ENCODE results near the gene COG1. TPM values are rescaled to one million over a fixed set of nuclear protein-coding genes. Genes with fewer than 3 reads are reported as not detected.

Gene COG1
- total RNA-seq, 1 experiment from 2014 or later, result 25.3 TPM

GRCh38 chr17:73197161-73197560, 4.3 kb downstream of the COG1 start:
- no peak for DNase-seq (ENCODE audit: low read depth)

GRCh38 chr17:73198201-73198929, 5.5 kb downstream of the COG1 start:
- no peak for DNase-seq (ENCODE audit: low read depth)

- no peak for DNase-seq (ENCODE audit: low read depth)
These were observed 6.0 kb downstream of the COG1 start for GRCh38 chr17:73198930-73199260.

- no peak for DNase-seq (ENCODE audit: low read depth)
These were observed 7.0 kb downstream of the COG1 start for GRCh38 chr17:73199751-73200317.

GRCh38 chr17:73200476-73200875, 7.6 kb downstream of the COG1 start:
- no peak for DNase-seq (ENCODE audit: low read depth)

GRCh38 chr17:73201215-73202069, 8.6 kb downstream of the COG1 start:
- peak; percentile 26 for DNase-seq (ENCODE audit: low read depth)

GRCh38 chr17:73203135-73203787, 10.4 kb downstream of the COG1 start:
- DNase-seq (ENCODE audit: low read depth), result no peak

GRCh38 chr17:73203788-73204479, 11.1 kb downstream of the COG1 start:
- no peak for DNase-seq (ENCODE audit: low read depth)

- DNase-seq (ENCODE audit: low read depth), result no peak
These were observed 12.7 kb downstream of the COG1 start for GRCh38 chr17:73205459-73205961.

GRCh38 chr17:73208139-73208827, 15.4 kb downstream of the COG1 start:
- DNase-seq (ENCODE audit: low read depth), result no peak

- DNase-seq (ENCODE audit: low read depth), result no peak
These were observed 16.6 kb downstream of the COG1 start for GRCh38 chr17:73209436-73209835.

- peak; percentile 18 for DNase-seq (ENCODE audit: low read depth)
These were observed 17.3 kb downstream of the COG1 start for GRCh38 chr17:73210002-73210678.

- no peak for DNase-seq (ENCODE audit: low read depth)
These were observed 18.9 kb downstream of the COG1 start for GRCh38 chr17:73211745-73212144.

- DNase-seq (ENCODE audit: low read depth), result no peak
These were observed 21.2 kb downstream of the COG1 start for GRCh38 chr17:73214008-73214407.

- no peak for DNase-seq (ENCODE audit: low read depth)
These were observed 22.0 kb downstream of the COG1 start for GRCh38 chr17:73214851-73215250.

GRCh38 chr17:73215447-73215846, 22.6 kb downstream of the COG1 start:
- no peak for DNase-seq (ENCODE audit: low read depth)

- DNase-seq (ENCODE audit: low read depth), result no peak
These were observed 30.9 kb downstream of the COG1 start for GRCh38 chr17:73223626-73224230.

- no peak for DNase-seq (ENCODE audit: low read depth)
These were observed 31.4 kb downstream of the COG1 start for GRCh38 chr17:73224237-73224636.

- no peak for DNase-seq (ENCODE audit: low read depth)
These were observed 31.9 kb downstream of the COG1 start for GRCh38 chr17:73224663-73225305.

Data from LHCN-M2 (cell line).